Heart right ventricle (tissue), 16 donors: Measurements from ENCODE around the gene CSMD2. TPM values are rescaled to one million over a fixed set of nuclear protein-coding genes. Genes with fewer than 3 reads are reported as not detected.

ENCODE experiments used
- ATAC-seq, 8 donors: fragments of 200-7000 bp; cut with Tn5 transposase; one replicate each; pipeline ENCODE4 v1.9.1; 2020; ENCODE audit warnings: mild to moderate bottlenecking in 8 of 8, moderate library complexity in 8 of 8, moderate number of reproducible peaks in 1 of 8
- DNase-seq, 2 donors: peaks; one replicate each; pipeline ENCODE4 v3.0.0-alpha.2; 2020
- H3K27ac ChIP-seq, 10 donors: fragments of 200-600 bp; sonication (generic) in 2 of 10; one replicate each; pipeline versions ENCODE4 v1.5.0 to v1.8.0; 2020 to 2022; ENCODE audit warnings: mild to moderate bottlenecking in 3 of 10
- H3K27me3 ChIP-seq, 7 donors: fragments of 200-600 bp; one replicate each; pipeline ENCODE4 v1.8.0; 2021 to 2022; ENCODE audit warnings: mild to moderate bottlenecking in 2 of 7
- H3K36me3 ChIP-seq, 9 donors: fragments of 200-600 bp; sonication (generic) in 1 of 9; one replicate each; pipeline versions ENCODE4 v1.5.0 to v1.8.0; 2020 to 2022; ENCODE audit warnings: mild to moderate bottlenecking in 2 of 9
- H3K4me1 ChIP-seq, 9 donors: fragments of 200-600 bp; sonication (generic) in 1 of 9; one replicate each; pipeline versions ENCODE4 v1.5.0 to v1.8.0; 2020 to 2022; ENCODE audit warnings: mild to moderate bottlenecking in 4 of 9
- H3K4me3 ChIP-seq, 10 donors: fragments of 200-600 bp; sonication (generic) in 2 of 10; one replicate each; pipeline versions ENCODE4 v1.5.0 to v1.8.0; 2020 to 2022; ENCODE audit warnings: mild to moderate bottlenecking in 7 of 10, moderate library complexity in 2 of 10
- H3K9me3 ChIP-seq, 11 donors: fragments of 200-600 bp in 10 of 11; sonication (generic) in 2 of 11; one replicate each; pipeline versions ENCODE4 v1.5.0 to v1.8.0; 2013 to 2022; ENCODE audit warnings: mild to moderate bottlenecking in 2 of 11, control low read depth in 1 of 11, moderate library complexity in 1 of 11
- CTCF ChIP-seq, 9 donors: fragments of 200-600 bp; sonication (generic) in 2 of 9; IDR thresholded peaks; one replicate each; pipeline versions ENCODE4 v1.5.0 to v1.8.0; 2021 to 2022; ENCODE audit warnings: antibody characterized with exemption in 9 of 9, mild to moderate bottlenecking in 5 of 9, moderate library complexity in 1 of 9
- WGBS, 2 donors: extraction: QIAGEN DNeasy Blood & Tissue Kit; methylation state at CpG; one replicate each; pipeline ENCODE4 v1.1.7; 2013; ENCODE audit warnings: inconsistent platforms in 1 of 2; 5-methylcytosine and 5-hydroxymethylcytosine counted together
- intact Hi-C, 10 donors: fragments of 100-400 bp; cut with DNase I; formaldehyde crosslinking; loops; one replicate each; pipeline versions ENCODE4 v1.11.1 to v1.14.2; 2022
- polyA plus RNA-seq, 2 donors: library from polyadenylated mRNA; stranded (reverse); fragments of 200-250 nt; gene quantifications; one replicate each; pipeline ENCODE4 v1.2.3, GENCODE V29; 2013
- total RNA-seq, 10 donors: library from RNA; stranded (reverse); fragmentation: NEBNext Ultra II Directional in 3 of 10; extraction: Animal tissue kit (Norgen Biotek cat#: 25700) in 3 of 10; gene quantifications; one replicate each; pipeline versions ENCODE4 v1.2.1 to v1.2.4, GENCODE V29; 2021 to 2023
- donor health status: Arrhythmogenic right ventricular cardiomyopathy.
- donor health status: ischemic (EF 13 %, LVEDD 7.1; RV severe dilation, severe dysfunction).
- donor health status: healthy with polysubstance abuse.
- donor health status: DM: no; HTN: yes; CAD: no.
- donor health status: DM: no; HTN: no; CAD: no.
- donor health status: ischemic (EF 25% LVEDD 6.9; RV normal size, moderate dysfunction).
- donor health status: ischemic (EF 25% LVEDD 5.7; RV mildly dilated, moderate dysfunction).
- donor health status: healthy.
- donor health status: DM: yes; HTN: yes; CAD: no.
- donor health status: Ischemic cardiomyopathy.
- donor health status: ischemic (EF 35%, LVEDD 5.7; RV mildly dilated, moderate dysfunction).
- donor health status: nonischemic (EF 11% LVEDD 7.7; RV severe dilation, severe dysfunction).
- donor health status: DM: yes; HTN: yes; CAD: no.
- donor health status: PGD.
- donor health status: ischemic (EF 29% LVEDD 5.4; RV normal size, mild dysfunction).
- donor health status: nonischemic (EF 23%, LVEDD 6.1; RV moderate dilation, normal function).

The CSMD2 gene
- total and polyA plus RNA-seq, 12 donors: 0.04 to 0.97 (median 0.14) TPM; not detected in 1

DNA sequence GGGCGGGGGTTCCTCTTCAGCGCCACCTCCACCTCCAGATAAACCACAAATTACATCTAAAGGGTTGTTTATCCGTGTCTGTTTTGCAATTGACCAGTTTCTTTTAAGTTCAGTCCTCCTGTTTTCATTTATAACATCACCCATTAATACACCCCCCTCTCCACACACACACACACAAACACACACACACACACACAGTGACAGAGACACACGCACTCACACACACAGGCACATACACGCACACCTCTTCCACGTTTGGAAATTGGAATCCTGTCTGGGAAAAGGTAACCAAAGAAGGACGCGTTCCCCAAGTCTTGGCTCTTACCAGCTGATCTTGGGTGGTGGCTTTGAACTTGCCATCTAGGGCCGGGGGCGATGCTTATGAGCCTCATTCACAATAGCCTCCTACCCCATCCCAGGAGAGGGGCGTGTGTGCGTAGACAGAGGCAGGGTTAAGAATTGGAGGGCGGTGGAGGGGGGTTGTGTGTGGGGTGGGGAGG is 442 bp upstream of the CSMD2 start:
- no peak for TF ChIP-seq CTCF (IDR thresholded peaks at IDR 0.05)
- Histone ChIP-seq H3K36me3 (no peaks in the 10 kb centered on the region), H3K27me3 (peaks cover 7 to 99% (median 87%) of the 10 kb centered on the region in 7 donors), H3K4me3 (peak overlapping the region in 9 of 10 donors; percentile 17 to 51 (median 44)), H3K4me1 (peaks cover 5 to 35% (median 23%) of the 10 kb centered on the region in 9 donors), H3K9me3 (no peaks in the 10 kb centered on the region), H3K27ac (no peak overlapping the region)
- 1 to 2% methylated on average over 13 of the region's 13 CpGs for WGBS, 2 donors
- intact Hi-C loops: loop anchor here in 4 of 10 donors (10.0 kb wide), 2 partner anchors 431 to 531 kb away; no protein-coding TSS in a partner anchor
- no peak for DNase-seq
- ATAC-seq: no peak

DNA sequence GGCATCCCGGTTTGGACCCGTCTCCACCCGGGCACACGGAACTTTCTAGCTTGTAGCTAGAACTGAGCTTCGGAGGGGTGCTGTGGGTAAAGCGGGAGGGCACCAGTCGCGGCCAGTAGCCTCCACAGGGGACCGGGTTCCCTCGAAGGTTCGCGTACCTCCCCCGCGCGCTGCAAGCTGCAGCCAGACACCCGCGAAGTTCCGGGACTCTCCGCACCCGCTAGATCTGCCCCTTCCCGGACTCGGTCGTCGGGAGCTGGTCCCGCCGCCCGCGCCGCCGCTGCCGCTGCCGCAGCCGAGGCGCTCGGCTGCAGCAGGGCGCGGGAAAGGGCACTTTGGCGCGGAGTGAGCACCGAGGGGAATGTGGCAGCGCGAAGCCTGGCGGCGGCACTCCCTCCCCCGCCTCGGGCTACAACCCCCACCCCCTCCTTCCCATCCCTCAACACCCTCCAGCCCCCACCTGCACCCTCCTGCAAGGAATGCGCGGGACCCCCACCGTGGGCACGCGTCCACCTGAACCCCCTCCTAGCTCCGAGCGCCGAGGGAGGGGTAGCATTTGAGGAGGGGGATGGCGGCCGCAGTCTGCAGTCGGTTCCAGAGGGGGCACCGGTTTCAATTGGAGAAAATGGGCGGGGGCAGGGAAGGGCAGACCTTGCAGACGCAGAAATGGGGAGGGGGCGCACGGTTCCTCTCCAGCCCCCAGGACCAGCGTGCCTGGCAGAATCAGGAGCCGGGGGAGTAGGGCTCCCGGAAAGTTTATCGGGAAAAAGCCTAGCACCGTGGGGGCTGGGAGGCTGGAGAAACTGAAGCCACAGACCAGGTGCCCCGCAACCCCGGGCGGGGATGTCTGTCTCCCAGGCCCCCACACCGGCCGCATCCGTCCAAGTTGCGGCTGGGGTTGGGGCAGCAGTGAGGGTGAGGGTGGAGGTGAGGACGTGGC is 968 bp downstream of the CSMD2 start:
- WGBS, 2 donors: 0 to 1% methylated on average over 67 to 75 of the region's 75 CpGs
- TF ChIP-seq CTCF (IDR thresholded peaks at IDR 0.05): no peak
- H3K27me3 ChIP-seq: peaks cover 7 to 98% (median 90%) of the 10 kb centered on the region in 7 donors
- H3K36me3 ChIP-seq: no peaks in the 10 kb centered on the region
- intact Hi-C loops: loop anchor here in 6 of 10 donors (5.0 to 10.0 kb wide), 4 partner anchors 427 to 532 kb away; no protein-coding TSS in a partner anchor
- no peak for DNase-seq
- ATAC-seq: peak in 5 of 8 donors; percentile 15 to 36 (median 22)
- no peak overlapping the region for H3K27ac ChIP-seq
- no peaks in the 10 kb centered on the region for H3K9me3 ChIP-seq
- H3K4me3 ChIP-seq: peak overlapping the region; percentile 6 to 51 (median 43)
- peaks cover 5 to 35% (median 23%) of the 10 kb centered on the region in 9 donors for H3K4me1 ChIP-seq

DNA sequence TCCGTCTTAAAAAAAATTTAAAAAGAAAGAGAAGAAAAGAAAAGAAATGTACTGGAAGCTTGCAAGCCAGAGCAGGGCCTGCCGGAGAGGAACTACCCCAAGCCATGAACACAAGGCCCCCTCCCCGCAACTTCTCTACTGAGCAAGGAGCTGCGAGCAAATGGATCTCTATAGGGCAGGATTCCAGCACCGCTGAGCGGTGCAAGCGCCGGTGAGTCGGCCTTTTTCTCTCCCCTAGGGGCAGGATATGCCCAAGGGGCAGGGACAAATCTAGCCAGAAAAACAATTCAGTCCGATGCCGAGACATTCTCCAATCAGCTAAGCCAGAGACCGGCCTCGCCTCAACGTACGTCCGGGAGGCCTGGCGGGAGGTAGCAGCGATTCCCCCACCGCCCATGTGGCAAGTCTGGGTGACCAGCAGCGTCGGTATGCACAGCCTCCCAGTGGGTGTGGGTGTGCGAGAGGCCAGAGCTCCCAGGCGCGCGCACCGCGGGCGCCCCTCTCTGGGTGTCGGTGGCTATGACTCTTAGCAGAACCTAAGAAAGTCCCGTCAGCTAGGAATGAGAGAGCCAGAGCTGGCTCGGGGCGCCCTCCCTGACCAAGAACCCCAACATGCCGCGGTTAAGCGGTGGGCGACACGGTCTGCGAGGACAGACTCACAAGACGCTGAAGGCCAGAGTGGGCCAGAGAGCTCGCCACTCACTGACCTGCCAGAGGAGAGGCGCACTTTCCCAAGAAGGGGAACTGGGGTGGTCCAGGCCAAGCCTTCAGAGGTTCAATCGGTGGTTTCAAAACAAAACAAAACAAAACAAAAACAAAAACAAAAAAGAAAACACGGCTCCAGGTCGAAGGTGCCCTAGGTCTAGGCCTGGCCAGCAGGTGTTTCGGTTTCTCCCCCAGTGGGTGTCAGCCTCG is 1.9 kb downstream of the CSMD2 start:
- H3K27me3 ChIP-seq: peaks cover 7 to 88% (median 85%) of the 10 kb centered on the region in 7 donors
- peaks cover 5 to 35% (median 23%) of the 10 kb centered on the region in 9 donors for H3K4me1 ChIP-seq
- no peaks in the 10 kb centered on the region for H3K9me3 ChIP-seq
- WGBS, 2 donors: 2% methylated on average over 46 of the region's 46 CpGs
- no peak overlapping the region for H3K27ac ChIP-seq
- H3K4me3 ChIP-seq: peak overlapping the region; percentile 6 to 51 (median 43)
- no peaks in the 10 kb centered on the region for H3K36me3 ChIP-seq
- peak; percentile 31 to 50 for DNase-seq
- peak; percentile 14 to 72 (median 62) for TF ChIP-seq CTCF (IDR thresholded peaks at IDR 0.05)
- peak; percentile 85 to 95 (median 92) for ATAC-seq
- intact Hi-C loops: loop anchor here in 6 of 10 donors (5.0 to 10.0 kb wide), 4 partner anchors 426 to 531 kb away; no protein-coding TSS in a partner anchor
